Measurements from ENCODE around the gene MGLL. TPM values are rescaled to one million over a fixed set of nuclear protein-coding genes. Genes with fewer than 3 reads are reported as not detected.
A peak's percentile ranks its signal among the peaks of the same experiment; 100 is the strongest.

MGLL gene
- total RNA-seq, 1 experiment from 2014 or later = 0.94 TPM

GRCh38 chr3:127711896-127712295 lies 110.4 kb downstream of the MGLL start:
- TF ChIP-seq ZBTB43 (CRISPR knock-in tag; IDR thresholded peaks at IDR 0.05) (no peak), SMAD4 (CRISPR knock-in tag; IDR thresholded peaks at IDR 0.05) (no peak), NFE2L1 (CRISPR knock-in tag; IDR thresholded peaks at IDR 0.05) (no peak), ZNF425 (CRISPR knock-in tag; conservative IDR thresholded peaks at IDR 0.05) (no peak)
- no peak for ATAC-seq
- DNase-seq (ENCODE audit: low spot score) = no peak
- Mint-ChIP-seq H3K36me3 (no peaks in the 10 kb centered on the region), H3K9me3 (no peaks in the 10 kb centered on the region), H3K4me3 (no peak overlapping the region), H3K27me3 (ENCODE audit: low read depth) (no peaks in the 10 kb centered on the region; the same call in 1 of the 2 replicates), H3K4me1 (peaks cover 35% of the 10 kb centered on the region), H3K27ac (no peak overlapping the region)
- POLR2A ChIA-PET = no interaction called here
- CTCF ChIA-PET = interaction anchor here (1.2 kb wide), 1 partner anchor 32 kb away, joined by 5 read pairs; no protein-coding TSS in a partner anchor

DNA sequence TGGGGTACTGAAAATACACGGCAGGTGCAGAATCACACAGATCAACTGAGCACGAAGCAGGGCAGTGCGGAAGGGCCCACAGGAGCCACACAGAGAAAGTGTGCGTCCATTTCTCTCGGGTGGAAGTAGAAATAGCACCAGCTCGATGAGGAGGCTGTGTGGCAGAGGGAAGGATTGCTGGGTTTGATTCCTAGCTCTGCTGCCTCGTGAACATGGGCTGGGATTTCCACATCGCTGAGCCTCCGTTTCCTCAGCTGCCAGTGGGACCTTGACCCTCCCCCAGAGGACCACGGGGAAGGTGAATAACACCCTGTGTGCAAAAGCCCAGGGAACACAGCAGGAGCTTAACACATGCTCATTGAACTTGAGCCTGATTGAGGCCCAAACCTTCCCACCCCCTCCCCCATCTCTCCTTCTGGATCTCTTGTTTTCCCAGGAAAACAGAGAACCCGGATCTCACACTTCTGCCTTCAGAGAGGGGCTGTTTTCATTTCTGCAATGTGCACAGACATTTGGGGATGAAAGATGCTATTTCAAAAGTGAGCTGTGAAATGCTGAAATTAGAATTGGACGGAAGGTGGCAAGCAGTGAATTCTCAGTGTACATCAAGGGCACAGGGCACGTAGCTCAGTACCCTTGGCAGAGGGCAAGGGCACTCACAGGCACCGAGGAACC lies 111.2 kb downstream of the MGLL start:
- H3K4me3 Mint-ChIP-seq = no peak overlapping the region
- H3K36me3 Mint-ChIP-seq = no peaks in the 10 kb centered on the region
- DNase-seq (ENCODE audit: low spot score) (no peak), ATAC-seq (no peak)
- ChIA-PET CTCF (interaction anchor here (0.8 to 1.9 kb wide), 5 partner anchors 15 to 136 kb away, joined by 3 to 10 read pairs (median 5); no protein-coding TSS in a partner anchor), POLR2A (no interaction called here)
- peaks cover 35% of the 10 kb centered on the region for H3K4me1 Mint-ChIP-seq
- no peaks in the 10 kb centered on the region; the same call in 1 of the 2 replicates for H3K27me3 Mint-ChIP-seq (ENCODE audit: low read depth)
- H3K27ac Mint-ChIP-seq = no peak overlapping the region
- no peaks in the 10 kb centered on the region for H3K9me3 Mint-ChIP-seq
- TF ChIP-seq ZNF423 (CRISPR knock-in tag; IDR thresholded peaks at IDR 0.05) (peak; percentile 21; the same call in 1 of the 2 replicates), GRHL2 (CRISPR knock-in tag; IDR thresholded peaks at IDR 0.05; ENCODE audit: insufficient replicate concordance, severe bottlenecking) (no peak), SOX15 (CRISPR knock-in tag; IDR thresholded peaks at IDR 0.05) (no peak)

- ChIA-PET POLR2A (no interaction called here), CTCF (interaction anchor here (0.8 to 1.9 kb wide), 5 partner anchors 14 to 135 kb away, joined by 3 to 10 read pairs (median 5); no protein-coding TSS in a partner anchor)
- ATAC-seq = no peak
- TF ChIP-seq RELA (CRISPR knock-in tag; IDR thresholded peaks at IDR 0.05; ENCODE audit: borderline replicate concordance) = no peak
- TF ChIP-seq ZNF121 (CRISPR knock-in tag; IDR thresholded peaks at IDR 0.05) = no peak
- no peak for TF ChIP-seq ZNF396 (CRISPR knock-in tag; IDR thresholded peaks at IDR 0.05; ENCODE audit: borderline replicate concordance)
- no peak for TF ChIP-seq IRF1 (CRISPR knock-in tag; IDR thresholded peaks at IDR 0.05)
- TF ChIP-seq ETV6 (CRISPR knock-in tag; IDR thresholded peaks at IDR 0.05) = no peak
- no peak for TF ChIP-seq ZBTB21 (CRISPR knock-in tag; IDR thresholded peaks at IDR 0.05; ENCODE audit: borderline replicate concordance)
- TF ChIP-seq ATF1 (CRISPR knock-in tag; IDR thresholded peaks at IDR 0.05) = no peak
- TF ChIP-seq ELF4 (CRISPR knock-in tag; IDR thresholded peaks at IDR 0.05; ENCODE audit: low read depth) = no peak
- no peak for TF ChIP-seq SMAD3 (CRISPR knock-in tag; IDR thresholded peaks at IDR 0.05; ENCODE audit: borderline replicate concordance)
- TF ChIP-seq MAX (CRISPR knock-in tag; IDR thresholded peaks at IDR 0.05) = no peak
- no peak for TF ChIP-seq FOXK1 (CRISPR knock-in tag; IDR thresholded peaks at IDR 0.05)
- TF ChIP-seq, protein P1, sequence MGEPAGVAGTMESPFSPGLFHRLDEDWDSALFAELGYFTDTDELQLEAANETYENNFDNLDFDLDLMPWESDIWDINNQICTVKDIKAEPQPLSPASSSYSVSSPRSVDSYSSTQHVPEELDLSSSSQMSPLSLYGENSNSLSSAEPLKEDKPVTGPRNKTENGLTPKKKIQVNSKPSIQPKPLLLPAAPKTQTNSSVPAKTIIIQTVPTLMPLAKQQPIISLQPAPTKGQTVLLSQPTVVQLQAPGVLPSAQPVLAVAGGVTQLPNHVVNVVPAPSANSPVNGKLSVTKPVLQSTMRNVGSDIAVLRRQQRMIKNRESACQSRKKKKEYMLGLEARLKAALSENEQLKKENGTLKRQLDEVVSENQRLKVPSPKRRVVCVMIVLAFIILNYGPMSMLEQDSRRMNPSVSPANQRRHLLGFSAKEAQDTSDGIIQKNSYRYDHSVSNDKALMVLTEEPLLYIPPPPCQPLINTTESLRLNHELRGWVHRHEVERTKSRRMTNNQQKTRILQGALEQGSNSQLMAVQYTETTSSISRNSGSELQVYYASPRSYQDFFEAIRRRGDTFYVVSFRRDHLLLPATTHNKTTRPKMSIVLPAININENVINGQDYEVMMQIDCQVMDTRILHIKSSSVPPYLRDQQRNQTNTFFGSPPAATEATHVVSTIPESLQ (CRISPR knock-in tag; IDR thresholded peaks at IDR 0.05) = no peak
- TF ChIP-seq ZBTB43 (CRISPR knock-in tag; IDR thresholded peaks at IDR 0.05) = no peak
- TF ChIP-seq E2F5 (CRISPR knock-in tag; IDR thresholded peaks at IDR 0.05) = no peak
- no peak for TF ChIP-seq SOX15 (CRISPR knock-in tag; IDR thresholded peaks at IDR 0.05)
These were observed 112.0 kb downstream of the MGLL start for GRCh38 chr3:127710155-127710941.

More at GRCh38 chr3:127710155-127710941, 112.0 kb downstream of the MGLL start:
- H3K27ac Mint-ChIP-seq = no peak overlapping the region
- DNase-seq (ENCODE audit: low spot score) = no peak
- no peaks in the 10 kb centered on the region for H3K9me3 Mint-ChIP-seq
- peaks cover 35% of the 10 kb centered on the region for H3K4me1 Mint-ChIP-seq
- no peak overlapping the region for H3K4me3 Mint-ChIP-seq
- H3K36me3 Mint-ChIP-seq = no peaks in the 10 kb centered on the region
- H3K27me3 Mint-ChIP-seq (ENCODE audit: low read depth) = no peaks in the 10 kb centered on the region; the same call in 1 of the 2 replicates
